Glutamatergic neuron (in vitro differentiated cells): ENCODE results near the gene BPIFB6. TPM values are rescaled to one million over a fixed set of nuclear protein-coding genes. Genes with fewer than 3 reads are reported as not detected.

ENCODE experiments used
- DNase-seq: peaks from one replicate; pipeline ENCODE4 v3.0.0; 2022
- H3K27ac Mint-ChIP-seq: one replicate; pipeline ENCODE4 v1.8.0; 2020; ENCODE audit warnings: mild to moderate bottlenecking, mixed read lengths, inconsistent platforms; ENCODE audit not compliant: unreplicated experiment
- H3K27me3 Mint-ChIP-seq: one replicate; pipeline ENCODE4 v1.8.0; 2020; ENCODE audit warnings: mild to moderate bottlenecking, moderate library complexity, mixed read lengths, inconsistent platforms; ENCODE audit not compliant: unreplicated experiment
- H3K36me3 Mint-ChIP-seq: one replicate; pipeline ENCODE4 v1.8.0; 2020; ENCODE audit warnings: mild to moderate bottlenecking, mixed read lengths, inconsistent platforms; ENCODE audit not compliant: unreplicated experiment
- H3K4me1 Mint-ChIP-seq: one replicate; pipeline ENCODE4 v1.8.0; 2020; ENCODE audit warnings: mild to moderate bottlenecking, low read depth, mixed read lengths, inconsistent platforms; ENCODE audit not compliant: unreplicated experiment
- H3K4me3 Mint-ChIP-seq: one replicate; pipeline ENCODE4 v1.8.0; 2020; ENCODE audit warnings: mild to moderate bottlenecking, mixed read lengths, inconsistent platforms; ENCODE audit not compliant: unreplicated experiment
- H3K9me3 Mint-ChIP-seq: one replicate; pipeline ENCODE4 v1.8.0; 2020; ENCODE audit warnings: mild to moderate bottlenecking, moderate library complexity, mixed read lengths, inconsistent platforms; ENCODE audit not compliant: unreplicated experiment
- CTCF ChIP-seq: fragments of 200-600 bp; sonication (generic); IDR thresholded peaks from one replicate; pipeline ENCODE4 v1.5.0; 2021; ENCODE audit not compliant: partially characterized antibody, unreplicated experiment
- total RNA-seq: library from RNA; stranded (reverse); fragmentation: NEBNext Ultra II Directional; extraction: Animal tissue kit (Norgen Biotek cat#: 25700); gene quantifications from one replicate; pipeline ENCODE4 v1.2.1, GENCODE V29; 2021; ENCODE audit not compliant: unreplicated experiment

The BPIFB6 gene
- total RNA-seq, 1 donor from 2014 or later = not detected

- H3K27ac Mint-ChIP-seq = no peak overlapping the region
- H3K4me1 Mint-ChIP-seq = no peaks in the 10 kb centered on the region
- H3K9me3 Mint-ChIP-seq = peaks cover 2% of the 10 kb centered on the region
- no peak for TF ChIP-seq CTCF
- peaks cover 5% of the 10 kb centered on the region for H3K27me3 Mint-ChIP-seq
- no peak overlapping the region for H3K4me3 Mint-ChIP-seq
- no peak for DNase-seq
- no peaks in the 10 kb centered on the region for H3K36me3 Mint-ChIP-seq
These were observed 60.9 kb downstream of the BPIFB6 start for GRCh38 chr20:33092361-33092760.

GRCh38 chr20:33093074-33093473 is 61.6 kb downstream of the BPIFB6 start:
- DNase-seq = no peak
- H3K27me3 Mint-ChIP-seq = peaks cover 2% of the 10 kb centered on the region
- no peak for TF ChIP-seq CTCF
- no peaks in the 10 kb centered on the region for H3K36me3 Mint-ChIP-seq
- H3K27ac Mint-ChIP-seq = no peak overlapping the region
- peaks cover 2% of the 10 kb centered on the region for H3K9me3 Mint-ChIP-seq
- H3K4me3 Mint-ChIP-seq = no peak overlapping the region
- no peaks in the 10 kb centered on the region for H3K4me1 Mint-ChIP-seq

GRCh38 chr20:33093582-33093981 is 62.1 kb downstream of the BPIFB6 start:
- Mint-ChIP-seq H3K27ac (no peak overlapping the region), H3K9me3 (no peaks in the 10 kb centered on the region), H3K36me3 (no peaks in the 10 kb centered on the region), H3K27me3 (peaks cover 2% of the 10 kb centered on the region), H3K4me3 (no peak overlapping the region), H3K4me1 (no peaks in the 10 kb centered on the region)
- no peak for DNase-seq
- TF ChIP-seq CTCF = no peak

Other genes starting within 250 kb of the BPIFB6 start
- 232 TPM for gene MAPRE1, start 211.7 kb upstream of the BPIFB6 start, total RNA-seq
- gene EFCAB8, start 172.7 kb upstream of the BPIFB6 start, total RNA-seq = not detected
- not detected for gene SUN5, start 27.2 kb upstream of the BPIFB6 start, total RNA-seq
- not detected for gene BPIFB2, start 23.9 kb upstream of the BPIFB6 start, total RNA-seq
- not detected for gene BPIFB3, start 22.3 kb downstream of the BPIFB6 start, total RNA-seq
- gene BPIFB4, start 48.0 kb downstream of the BPIFB6 start, total RNA-seq = not detected
- gene BPIFA2, start 136.5 kb downstream of the BPIFB6 start, total RNA-seq = not detected
- gene BPIFA3, start 185.7 kb downstream of the BPIFB6 start, total RNA-seq = not detected
- gene BPIFA1, start 204.3 kb downstream of the BPIFB6 start, total RNA-seq = not detected